Measurements from ENCODE around the gene CPT1B. TPM values are rescaled to one million over a fixed set of nuclear protein-coding genes. Genes with fewer than 3 reads are reported as not detected.

CPT1B gene
- total RNA-seq, 2 donors from 2014 or later: 83.5 to 105 TPM

DNA sequence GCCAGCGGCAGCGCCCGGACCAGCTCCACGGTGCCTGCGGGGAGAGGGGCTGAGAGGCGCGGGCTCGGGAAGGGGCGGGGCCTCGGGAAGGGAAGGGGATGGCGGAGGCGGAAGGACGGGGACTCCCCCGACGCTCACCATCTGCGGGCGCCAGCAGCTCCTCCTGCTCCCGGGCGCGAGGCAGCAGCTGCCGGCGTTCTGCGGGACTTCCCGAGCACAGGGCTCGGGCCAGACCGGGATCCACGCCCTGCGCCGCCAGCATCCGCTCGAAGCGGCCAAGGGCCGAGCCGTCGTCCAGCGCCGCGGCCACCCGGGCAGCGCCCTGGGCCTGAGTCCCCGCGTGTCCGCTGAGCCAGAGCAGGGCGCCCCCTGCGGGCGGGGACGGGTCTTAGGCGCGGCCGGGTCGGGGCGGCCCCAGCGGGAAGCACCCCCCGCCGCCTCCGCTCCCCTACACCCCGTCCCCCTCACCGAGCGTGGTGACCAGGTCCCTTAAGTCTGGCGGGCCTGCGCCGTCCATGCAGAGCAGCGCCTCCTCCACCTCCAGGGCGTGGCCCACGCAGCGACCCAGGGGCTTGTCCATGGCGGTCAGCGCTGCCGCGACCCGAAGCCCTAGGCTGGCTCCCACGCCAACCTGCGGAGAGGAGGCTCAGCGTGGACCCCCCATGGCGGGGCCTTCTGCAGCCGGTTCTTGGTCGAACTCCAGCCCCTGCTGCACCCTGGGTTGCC lies 52.0 kb downstream of the CPT1B start:
- Mint-ChIP-seq H3K4me3 (peak overlapping the region; percentile 70), H3K36me3 (ENCODE audit: low read depth) (peaks cover 5% of the 10 kb centered on the region), H3K9me3 (no peaks in the 10 kb centered on the region), H3K4me1 (peaks cover 9% of the 10 kb centered on the region), H3K27me3 (ENCODE audit: insufficient read depth) (peaks cover 40% of the 10 kb centered on the region), H3K27ac (no peak overlapping the region)
- Histone ChIP-seq H3K27me3 (ENCODE audit: control insufficient read depth, insufficient read depth, low read length, poor library complexity, severe bottlenecking) (peaks cover 34% of the 10 kb centered on the region), H3K9ac (ENCODE audit: extremely low read depth, low read length, poor library complexity, severe bottlenecking) (peak overlapping the region; percentile 25), H3K4me1 (ENCODE audit: control insufficient read depth, insufficient read depth, low read length) (no peaks in the 10 kb centered on the region), H3K4me3 (ENCODE audit: low read length) (peak overlapping the region; percentile 88), H3K27ac (ENCODE audit: low read depth, low read length) (peak overlapping the region; percentile 87), H3K9me3 (ENCODE audit: control insufficient read depth, low read length) (no peaks in the 10 kb centered on the region), H3K36me3 (ENCODE audit: control insufficient read depth, insufficient read depth, low read length) (peaks cover 12% of the 10 kb centered on the region)
- 2 to 3% methylated on average over 24 to 77 of the region's 77 CpGs for WGBS, 2 experiments (ENCODE audit: insufficient coverage in 1 of 2, insufficient read length in 1 of 2)
- DNase-seq: peak; percentile 88
- TF ChIP-seq, protein P1, sequence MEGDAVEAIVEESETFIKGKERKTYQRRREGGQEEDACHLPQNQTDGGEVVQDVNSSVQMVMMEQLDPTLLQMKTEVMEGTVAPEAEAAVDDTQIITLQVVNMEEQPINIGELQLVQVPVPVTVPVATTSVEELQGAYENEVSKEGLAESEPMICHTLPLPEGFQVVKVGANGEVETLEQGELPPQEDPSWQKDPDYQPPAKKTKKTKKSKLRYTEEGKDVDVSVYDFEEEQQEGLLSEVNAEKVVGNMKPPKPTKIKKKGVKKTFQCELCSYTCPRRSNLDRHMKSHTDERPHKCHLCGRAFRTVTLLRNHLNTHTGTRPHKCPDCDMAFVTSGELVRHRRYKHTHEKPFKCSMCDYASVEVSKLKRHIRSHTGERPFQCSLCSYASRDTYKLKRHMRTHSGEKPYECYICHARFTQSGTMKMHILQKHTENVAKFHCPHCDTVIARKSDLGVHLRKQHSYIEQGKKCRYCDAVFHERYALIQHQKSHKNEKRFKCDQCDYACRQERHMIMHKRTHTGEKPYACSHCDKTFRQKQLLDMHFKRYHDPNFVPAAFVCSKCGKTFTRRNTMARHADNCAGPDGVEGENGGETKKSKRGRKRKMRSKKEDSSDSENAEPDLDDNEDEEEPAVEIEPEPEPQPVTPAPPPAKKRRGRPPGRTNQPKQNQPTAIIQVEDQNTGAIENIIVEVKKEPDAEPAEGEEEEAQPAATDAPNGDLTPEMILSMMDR (conservative IDR thresholded peaks at IDR 0.05): peak; percentile 71

DNA sequence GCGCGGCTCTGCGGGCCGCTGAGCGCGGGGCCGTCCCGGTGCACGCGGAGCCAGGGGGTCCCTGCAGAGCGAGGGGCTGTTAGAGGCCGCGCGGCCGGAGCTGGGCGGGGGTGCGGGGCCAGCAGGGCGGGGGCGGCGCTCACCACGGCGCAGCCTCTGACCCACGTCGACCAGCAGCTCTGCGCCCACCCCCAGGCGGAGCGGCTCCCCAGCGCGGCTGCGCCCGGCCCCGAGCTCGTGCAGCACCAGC lies 52.4 kb downstream of the CPT1B start:
- peaks cover 29% of the 10 kb centered on the region for H3K27me3 ChIP-seq (ENCODE audit: control insufficient read depth, insufficient read depth, low read length, poor library complexity, severe bottlenecking)
- peaks cover 16% of the 10 kb centered on the region for H3K36me3 ChIP-seq (ENCODE audit: control insufficient read depth, insufficient read depth, low read length)
- Mint-ChIP-seq H3K4me1 (peaks cover 9% of the 10 kb centered on the region), H3K9me3 (no peaks in the 10 kb centered on the region), H3K4me3 (peak overlapping the region; percentile 70), H3K27me3 (ENCODE audit: insufficient read depth) (peaks cover 36% of the 10 kb centered on the region), H3K36me3 (ENCODE audit: low read depth) (peaks cover 8% of the 10 kb centered on the region), H3K27ac (no peak overlapping the region)
- H3K4me1 ChIP-seq (ENCODE audit: control insufficient read depth, insufficient read depth, low read length): no peaks in the 10 kb centered on the region
- peak overlapping the region; percentile 88 for H3K4me3 ChIP-seq (ENCODE audit: low read length)
- no peak for DNase-seq
- WGBS, 2 experiments (ENCODE audit: insufficient coverage in 1 of 2, insufficient read length in 1 of 2): 0% methylated on average over 5 to 33 of the region's 33 CpGs
- H3K9ac ChIP-seq (ENCODE audit: extremely low read depth, low read length, poor library complexity, severe bottlenecking): no peak overlapping the region
- no peaks in the 10 kb centered on the region for H3K9me3 ChIP-seq (ENCODE audit: control insufficient read depth, low read length)
- H3K27ac ChIP-seq (ENCODE audit: low read depth, low read length): peak overlapping the region; percentile 87
- TF ChIP-seq, protein P1 (conservative IDR thresholded peaks at IDR 0.05): no peak

DNA sequence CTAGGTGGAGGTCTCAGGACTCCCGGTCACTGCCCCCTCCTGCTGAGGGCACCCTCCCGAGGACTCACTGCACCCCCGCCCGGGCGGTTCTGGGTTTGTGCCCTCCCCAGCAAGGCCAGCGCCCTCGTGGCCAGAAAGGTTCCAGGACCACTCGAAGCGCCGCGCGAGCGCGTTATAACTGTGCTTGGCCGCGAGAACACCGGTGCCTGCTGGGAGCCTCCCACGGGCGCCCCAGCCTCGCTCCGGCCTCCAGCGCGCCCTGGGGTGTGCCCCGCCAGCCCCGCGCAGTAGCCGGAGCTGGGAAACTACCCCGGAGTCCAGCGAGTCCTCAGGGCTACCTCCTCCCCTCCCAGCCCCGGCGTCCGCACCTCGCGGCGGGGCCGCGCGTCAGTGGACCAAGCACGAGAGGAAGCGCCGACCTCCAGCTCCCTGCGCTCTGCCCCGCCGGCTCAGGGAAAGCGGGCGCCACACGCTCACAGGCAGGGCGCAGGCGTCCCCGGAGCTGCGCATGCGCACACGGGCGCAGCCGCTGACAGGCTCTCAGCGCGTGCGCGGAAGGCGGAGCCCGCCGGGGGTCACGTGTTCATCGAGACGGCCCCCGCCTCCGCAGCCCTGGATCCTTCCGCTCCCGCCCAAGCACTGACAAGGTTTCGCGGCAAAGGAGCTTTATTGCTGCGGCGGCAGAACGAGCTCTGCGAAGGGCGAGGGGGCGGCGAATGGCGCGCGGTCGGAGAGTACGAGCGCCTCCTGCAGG lies 52.9 kb downstream of the CPT1B start, which contains the start of gene SCO2:
Gene SCO2, minus strand, starts transcription at position 495 of the 754 bp plus-strand sequence. CDS start 1,187 bp downstream, outside the sequence.
- Histone ChIP-seq H3K36me3 (ENCODE audit: control insufficient read depth, insufficient read depth, low read length) (peaks cover 16% of the 10 kb centered on the region), H3K27ac (ENCODE audit: low read depth, low read length) (peak within 1 kb of the TSS; percentile 87), H3K4me3 (ENCODE audit: low read length) (peak within 1 kb of the TSS; percentile 88), H3K4me1 (ENCODE audit: control insufficient read depth, insufficient read depth, low read length) (no peaks in the 10 kb centered on the region), H3K27me3 (ENCODE audit: control insufficient read depth, insufficient read depth, low read length, poor library complexity, severe bottlenecking) (peaks cover 24% of the 10 kb centered on the region), H3K9me3 (ENCODE audit: control insufficient read depth, low read length) (no peaks in the 10 kb centered on the region), H3K9ac (ENCODE audit: extremely low read depth, low read length, poor library complexity, severe bottlenecking) (peak within 1 kb of the TSS; percentile 75)
- DNase-seq: peak; percentile 98
- TF ChIP-seq, protein P1 (conservative IDR thresholded peaks at IDR 0.05): peak; percentile 73
- Mint-ChIP-seq H3K27ac (peak within 1 kb of the TSS; percentile 87), H3K4me1 (peaks cover 9% of the 10 kb centered on the region), H3K4me3 (peak within 1 kb of the TSS; percentile 70), H3K9me3 (no peaks in the 10 kb centered on the region), H3K27me3 (ENCODE audit: insufficient read depth) (peaks cover 31% of the 10 kb centered on the region), H3K36me3 (ENCODE audit: low read depth) (peaks cover 8% of the 10 kb centered on the region)
- 0 to 2% methylated on average over 50 to 84 of the region's 84 CpGs for WGBS, 2 experiments (ENCODE audit: insufficient coverage in 1 of 2, insufficient read length in 1 of 2)

Measured in endodermal cell (in vitro differentiated cells).